SU-DHL-6 (cell line): ENCODE measurements around the gene OR51E2.

Source experiments
- CTCF ChIP-seq: fragments of 200-600 bp; sonication (generic); IDR thresholded peaks from one replicate; pipeline ENCODE4 v1.5.1; 2017; ENCODE audit warnings: antibody characterized with exemption, mild to moderate bottlenecking, low read length, moderate library complexity; ENCODE audit not compliant: insufficient read depth, poor library complexity, severe bottlenecking
- EZH2phosphoT487 ChIP-seq: fragments of 200-600 bp; sonication (generic), shearing (Covaris generic); conservative IDR thresholded peaks from 2 replicates; pipeline ENCODE4 v1.6.1; 2018; ENCODE audit warnings: mild to moderate bottlenecking, antibody characterized with exemption, low read length, moderate library complexity, mixed read lengths

GRCh38 chr11:4647766-4648165 is 49.9 kb downstream of the OR51E2 start:
- no peak for TF ChIP-seq CTCF
- no peak for TF ChIP-seq EZH2phosphoT487
